ENCODE results near the gene PPARD. TPM values are rescaled to one million over a fixed set of nuclear protein-coding genes. Genes with fewer than 3 reads are reported as not detected.
"Not testable (repeated sequence)": the region's sequence is repeated elsewhere in the genome, so short reads cannot be mapped to it uniquely, and the experiment has no call there.

The PPARD gene
- total RNA-seq, 1 experiment from 2014 or later: 11.0 TPM

DNA sequence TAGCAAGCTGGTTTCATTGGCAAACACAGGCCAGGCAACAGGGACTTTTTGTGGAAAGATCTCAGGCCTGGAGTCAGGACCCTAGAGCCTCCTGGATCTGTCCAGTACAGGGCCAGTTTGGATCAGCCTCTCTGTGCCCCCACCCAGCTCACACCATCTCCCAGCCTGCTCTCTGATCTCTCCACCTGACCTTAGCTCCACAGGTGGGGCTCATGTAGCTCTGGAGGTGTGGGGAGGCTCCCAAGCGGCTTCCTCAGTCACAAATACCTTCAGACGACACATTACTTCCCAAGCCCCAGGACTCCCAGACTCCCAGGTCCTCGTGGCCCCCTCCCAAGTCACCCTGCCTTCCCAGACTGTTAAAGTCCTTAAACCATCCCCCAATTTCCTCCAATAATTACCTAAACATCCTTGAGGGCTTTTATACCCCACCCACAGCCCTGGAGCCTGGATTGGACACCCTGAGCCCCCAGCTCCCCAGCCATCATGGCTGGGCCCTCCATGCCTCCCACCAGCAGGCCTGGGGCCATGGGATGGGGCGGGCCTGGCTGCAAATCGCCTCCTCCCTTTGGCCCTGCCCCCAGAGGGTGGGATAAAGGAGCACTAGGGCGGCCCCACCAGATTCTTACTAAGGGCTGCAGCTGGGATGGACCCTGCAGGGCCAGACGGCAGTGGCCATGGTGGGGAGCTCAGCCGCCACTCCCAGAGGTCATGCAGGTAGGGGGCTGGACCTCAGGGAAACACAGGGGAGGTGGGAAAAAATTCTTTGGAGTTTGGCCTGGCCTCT is 93.9 kb downstream of the PPARD start:
- DNase-seq (ENCODE audit: low read depth): no peak

DNA sequence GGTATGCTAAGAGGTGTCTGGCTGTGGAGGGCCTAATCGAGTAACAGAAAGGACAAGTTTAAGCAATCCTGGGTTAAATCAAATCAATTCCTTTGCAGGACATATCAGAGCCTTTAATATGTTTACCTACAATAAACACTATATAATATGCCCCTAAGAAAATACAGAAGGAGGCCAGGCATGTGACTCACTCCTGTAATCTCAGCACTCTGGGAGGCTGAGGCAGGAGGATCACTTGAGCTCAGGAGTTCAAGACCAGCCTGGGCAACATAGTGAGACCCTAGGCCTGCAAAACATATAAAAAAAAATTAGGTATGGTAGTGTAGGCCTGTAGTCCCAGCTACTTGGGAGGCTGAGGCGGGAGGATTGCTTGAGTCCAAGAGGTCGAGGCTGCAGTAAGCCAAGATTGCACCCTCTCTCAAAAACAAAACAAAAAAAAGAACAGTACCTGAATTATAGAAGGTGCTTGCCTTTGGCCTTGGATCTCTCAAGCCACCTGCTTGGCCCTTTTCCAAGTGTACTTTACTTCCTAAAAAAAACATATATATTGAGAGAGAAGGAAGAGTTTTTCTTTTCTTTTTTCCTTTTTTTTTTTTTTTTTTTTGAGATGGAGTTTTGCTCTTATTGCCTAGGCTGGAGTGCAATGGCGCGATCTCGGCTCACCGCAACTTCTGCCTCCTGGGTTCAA is 96.2 kb downstream of the PPARD start:
- not testable (repeated sequence) for DNase-seq (ENCODE audit: low read depth)

DNA sequence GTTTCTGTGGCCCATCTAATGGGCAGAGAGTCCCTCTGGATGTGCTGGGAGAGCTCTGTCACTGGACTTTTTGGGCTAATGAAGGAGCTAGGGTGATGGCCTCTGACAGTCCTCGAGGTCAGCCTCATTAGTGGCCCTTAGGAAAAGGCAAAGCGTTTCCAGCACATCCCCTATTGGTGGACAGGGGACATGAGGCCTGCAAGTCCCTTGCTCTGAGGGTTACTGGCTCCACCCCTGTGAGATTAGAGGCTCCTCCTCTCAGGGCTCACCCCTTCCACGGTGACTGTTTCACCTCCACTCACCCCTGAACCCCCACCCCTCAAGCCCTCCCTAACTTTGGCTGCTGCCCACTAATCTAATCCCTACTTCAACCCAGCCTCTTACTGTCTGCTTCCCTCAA is 97.0 kb downstream of the PPARD start:
- no peak for DNase-seq (ENCODE audit: low read depth)

DNA sequence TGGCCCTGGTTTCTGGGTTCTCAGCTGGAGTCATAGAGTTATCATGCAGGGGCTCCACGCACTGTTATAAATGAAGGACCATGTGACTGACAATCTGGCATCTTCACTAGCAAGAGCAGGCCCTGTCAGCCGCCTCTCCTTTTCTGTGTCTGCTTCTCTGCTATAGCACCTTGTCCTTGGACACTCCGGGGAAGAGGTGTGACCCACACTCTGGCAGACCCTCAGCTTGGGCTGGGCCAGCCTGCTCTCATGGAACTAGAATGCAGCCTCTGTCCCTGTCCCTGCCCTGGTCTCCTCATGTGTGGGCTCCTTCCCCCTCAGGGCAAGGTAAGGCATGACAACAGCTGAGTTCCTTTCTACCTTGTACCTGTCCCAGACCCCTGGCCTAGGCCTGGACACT is 98.8 kb downstream of the PPARD start:
- DNase-seq (ENCODE audit: low read depth): no peak

DNA sequence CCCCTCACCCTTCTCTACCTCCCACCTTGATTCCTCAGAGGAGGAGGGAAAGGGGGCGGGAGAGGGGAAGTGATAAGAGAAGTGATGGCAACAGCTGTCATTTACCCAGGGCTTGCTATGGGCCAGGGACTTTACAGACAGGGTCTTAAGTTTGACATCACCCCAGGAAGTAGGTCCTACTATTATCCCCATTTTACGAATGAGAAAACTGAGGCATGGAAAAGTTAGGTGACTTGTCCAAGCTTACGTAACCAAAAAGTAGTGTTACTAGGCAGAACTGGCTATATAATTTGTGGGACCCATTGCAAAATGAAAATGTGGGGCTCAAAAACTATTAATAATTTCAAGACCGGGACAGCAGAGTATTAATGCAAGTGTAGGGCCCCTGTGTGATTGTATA is 99.3 kb downstream of the PPARD start:
- DNase-seq (ENCODE audit: low read depth): no peak

DNA sequence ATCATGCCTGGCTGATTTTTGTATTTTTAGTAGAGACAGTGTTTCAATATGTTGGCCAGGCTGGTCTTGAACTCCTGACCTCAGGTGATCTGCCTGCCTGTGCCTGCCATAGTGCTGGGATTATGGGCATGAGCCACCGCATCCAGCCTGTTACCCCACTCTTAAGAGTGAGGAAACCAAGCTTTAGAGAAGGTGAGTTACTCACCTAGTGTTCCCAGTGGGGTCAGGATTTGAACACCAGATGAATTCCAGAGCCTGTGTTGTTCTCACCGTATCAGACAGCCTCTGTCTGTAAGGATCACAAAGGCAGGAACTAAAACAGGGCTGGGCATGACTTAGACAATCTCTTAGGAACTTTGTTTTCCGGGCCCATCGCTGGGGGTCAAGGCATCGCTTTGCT is 100.3 kb downstream of the PPARD start:
- DNase-seq (ENCODE audit: low read depth): no peak

DNA sequence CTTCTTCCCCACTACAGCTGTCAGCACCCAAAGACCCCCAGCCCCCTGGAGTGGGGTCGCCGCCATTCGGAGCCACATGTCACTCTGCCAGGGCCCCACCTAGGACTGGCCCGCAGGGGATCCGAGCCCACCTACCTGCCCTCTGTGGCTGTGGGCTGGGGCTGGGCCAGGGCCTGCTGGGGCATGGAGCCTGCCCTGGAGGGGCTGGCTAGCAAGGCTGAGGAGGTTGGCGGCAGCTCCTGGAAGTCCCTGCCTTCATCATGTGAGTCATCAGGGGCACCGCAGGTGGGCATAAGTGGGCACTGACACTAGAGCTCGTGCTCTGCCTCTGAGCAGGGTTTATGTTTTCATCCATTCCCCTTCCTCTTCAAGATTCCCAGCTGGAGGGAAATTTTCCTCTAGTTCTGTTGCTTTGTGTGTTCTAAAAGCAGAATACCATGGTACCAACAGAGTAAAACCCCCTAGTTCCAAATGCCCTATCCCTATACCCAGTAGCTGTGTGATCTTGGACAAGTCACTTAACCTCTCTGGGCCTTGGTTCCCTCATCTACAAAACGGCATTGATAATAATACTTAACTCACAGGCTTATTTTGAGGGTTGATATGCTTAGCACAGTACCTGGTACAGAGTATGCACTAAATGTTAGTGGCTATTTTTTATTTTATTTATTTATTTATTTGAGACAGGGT is 101.1 kb downstream of the PPARD start:
- DNase-seq (ENCODE audit: low read depth): no peak

DNA sequence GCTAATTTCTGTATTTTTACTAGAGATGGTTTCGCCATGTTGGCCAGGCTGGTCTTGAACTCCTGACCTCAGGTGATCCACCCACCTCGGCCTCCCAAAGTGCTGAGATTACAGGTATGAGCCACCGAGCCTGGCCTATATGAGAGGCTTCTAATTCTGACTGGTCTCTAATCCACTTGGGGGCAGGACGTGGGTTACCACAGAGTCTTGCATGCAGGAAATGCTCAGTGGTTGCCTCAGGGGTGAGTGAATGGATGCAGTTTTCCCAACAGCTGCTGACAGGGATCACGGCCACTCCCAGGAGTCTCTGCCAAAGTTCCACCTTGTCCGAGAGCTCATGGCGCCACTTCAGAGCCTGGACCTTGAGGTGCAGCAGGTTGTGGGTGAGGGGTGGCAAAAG is 103.3 kb downstream of the PPARD start:
- DNase-seq (ENCODE audit: low read depth): peak; percentile 57

DNA sequence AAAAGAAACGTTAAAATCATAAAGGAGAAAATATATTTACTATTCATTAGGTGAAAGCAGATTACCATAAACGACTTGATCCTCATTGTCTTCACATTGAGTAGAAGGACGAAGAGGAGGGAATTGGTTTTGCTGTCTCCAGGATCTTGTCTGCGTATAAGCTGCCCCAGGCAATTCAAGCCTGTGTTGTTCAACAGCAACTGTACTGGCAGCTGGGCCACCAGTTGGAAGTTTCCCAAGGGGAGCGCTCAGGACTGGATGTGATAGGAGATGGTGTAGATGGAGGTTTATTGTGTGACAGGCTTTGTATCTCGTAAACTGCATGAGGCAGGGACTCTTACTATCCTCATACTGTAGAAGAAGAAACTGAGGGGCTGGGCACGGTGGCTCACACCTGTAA is 105.8 kb downstream of the PPARD start:
- no peak for DNase-seq (ENCODE audit: low read depth)

DNA sequence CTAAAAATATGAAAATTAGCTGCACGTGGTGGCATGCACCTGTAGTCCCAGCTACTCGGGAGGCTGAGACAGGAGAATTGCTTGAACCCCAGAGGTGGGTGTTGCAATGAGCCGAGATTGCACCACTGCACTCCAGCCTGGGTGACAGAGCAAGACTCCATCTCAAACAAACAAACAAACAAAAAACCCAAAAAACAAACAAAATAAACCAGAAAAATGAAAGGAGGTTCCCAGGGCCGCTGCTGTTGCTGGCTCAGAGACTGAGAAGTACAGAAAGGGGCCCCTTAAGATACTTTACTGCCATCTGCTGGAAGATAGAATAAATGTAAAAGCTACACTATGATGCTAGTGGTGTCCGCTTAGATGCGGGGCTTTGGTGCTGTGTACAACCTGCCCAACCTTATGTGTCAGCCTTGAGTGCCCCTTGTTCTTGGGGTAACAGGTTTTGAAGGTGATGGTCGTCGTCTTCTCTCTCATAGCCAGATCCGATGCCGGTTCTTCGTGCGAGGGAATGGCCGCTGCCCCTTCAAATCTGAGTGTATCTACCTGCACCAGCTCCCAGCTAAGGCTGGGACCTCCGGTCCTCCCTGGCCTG is 107.0 kb downstream of the PPARD start:
- peak; percentile 62 for DNase-seq (ENCODE audit: low read depth)

DNA sequence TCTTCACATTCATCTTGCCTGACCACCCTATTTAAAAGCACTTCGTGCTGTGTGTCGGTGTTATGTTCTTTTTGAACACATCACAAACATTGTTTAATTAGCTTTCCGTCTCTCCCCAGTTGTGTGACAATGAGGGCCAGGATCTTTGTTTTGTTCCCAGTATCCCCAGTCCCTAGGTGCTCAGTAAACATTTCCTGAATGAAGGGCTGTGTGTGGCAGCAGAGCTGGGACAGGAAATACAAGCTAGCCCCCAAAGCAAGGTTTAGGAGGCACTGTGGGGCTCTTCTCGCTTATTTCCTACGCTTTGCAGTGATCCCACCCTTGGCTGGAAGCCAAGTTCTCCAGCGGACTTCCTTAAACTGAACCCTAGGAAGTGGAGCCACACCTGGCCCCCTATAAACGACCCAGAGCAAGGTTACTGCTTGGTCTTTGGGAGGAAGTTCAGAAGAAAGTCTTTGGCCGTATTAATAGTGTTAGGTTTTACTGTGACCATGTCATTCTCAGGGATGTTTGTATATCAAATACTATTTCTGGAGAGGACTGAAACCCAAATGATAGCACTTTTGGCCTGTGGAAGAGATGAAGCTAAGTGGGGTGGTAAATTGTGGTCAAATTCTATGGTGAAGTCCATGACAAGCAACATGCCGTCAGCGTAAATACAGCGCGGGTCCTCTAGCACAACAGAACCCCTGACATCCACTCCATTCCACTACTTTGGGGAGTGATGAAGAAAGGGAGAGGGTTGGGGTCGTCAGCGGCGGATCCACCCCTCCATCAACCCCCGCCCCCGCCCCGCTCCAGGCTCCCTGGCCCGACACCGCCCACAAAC is 109.2 kb downstream of the PPARD start:
- no peak for DNase-seq (ENCODE audit: low read depth)

DNA sequence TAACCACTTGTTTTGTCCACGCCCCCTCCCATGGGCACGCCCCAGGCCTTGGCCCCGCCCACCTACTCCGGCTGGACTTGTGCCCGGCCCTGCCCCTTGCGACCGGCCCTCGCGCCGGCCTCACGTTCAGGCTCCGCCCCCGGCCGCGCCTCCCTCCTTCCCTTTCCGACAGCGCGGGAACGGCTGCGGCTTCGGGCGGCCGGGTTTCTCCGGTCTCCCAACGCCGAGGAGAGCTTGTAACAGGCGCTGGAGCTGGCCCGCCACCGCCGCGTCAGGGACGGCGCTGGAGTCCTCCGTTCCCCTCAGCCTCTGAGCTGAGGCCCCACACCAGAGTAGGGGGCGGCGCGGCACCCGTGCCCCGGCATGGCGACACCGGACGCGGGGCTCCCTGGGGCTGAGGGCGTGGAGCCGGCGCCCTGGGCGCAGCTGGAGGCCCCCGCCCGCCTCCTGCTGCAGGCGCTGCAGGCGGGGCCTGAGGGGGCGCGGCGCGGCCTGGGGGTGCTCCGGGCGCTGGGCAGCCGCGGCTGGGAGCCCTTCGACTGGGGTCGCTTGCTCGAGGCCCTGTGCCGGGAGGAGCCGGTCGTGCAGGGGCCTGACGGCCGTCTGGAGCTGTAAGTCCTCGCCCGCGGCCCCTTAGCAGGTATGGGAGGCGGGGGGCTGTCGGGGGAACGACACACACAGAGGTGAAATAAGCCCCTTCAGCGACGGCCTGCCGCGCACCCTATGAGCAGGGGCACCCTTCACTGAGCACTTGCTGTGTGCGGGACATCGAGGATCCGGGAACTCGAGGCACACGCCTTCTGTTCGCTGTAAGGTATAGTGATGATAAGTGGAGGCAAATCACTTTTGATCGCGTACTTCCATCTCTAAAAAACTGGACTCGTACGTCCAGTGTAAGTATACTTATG is 110.1 kb downstream of the PPARD start, which contains the start of gene FANCE:
Gene FANCE (plus strand): TSS at position 156 of the 908 bp plus-strand sequence. CDS start 208 bp downstream, at position 364.
- DNase-seq (ENCODE audit: low read depth): peak; percentile 84

DNA sequence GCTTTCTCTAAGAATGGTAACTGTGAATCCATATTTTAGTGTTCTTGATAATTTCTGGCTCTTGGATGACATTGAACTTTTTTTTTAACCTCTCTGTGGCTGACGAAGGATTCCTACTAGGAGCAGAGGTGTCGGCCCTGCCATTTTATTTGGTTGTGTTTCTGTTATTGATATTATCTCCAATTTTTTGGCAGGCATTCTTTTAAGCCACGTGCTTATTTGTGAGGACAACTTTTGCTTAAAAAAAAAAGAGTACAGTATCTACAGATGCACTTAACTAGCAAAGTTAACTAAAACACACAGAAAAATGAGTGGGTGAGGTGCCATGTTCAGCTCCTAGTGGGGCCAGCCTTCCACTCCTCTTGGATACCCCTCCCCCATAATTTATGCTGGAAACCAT is 110.9 kb downstream of the PPARD start:
- DNase-seq (ENCODE audit: low read depth): no peak

DNA sequence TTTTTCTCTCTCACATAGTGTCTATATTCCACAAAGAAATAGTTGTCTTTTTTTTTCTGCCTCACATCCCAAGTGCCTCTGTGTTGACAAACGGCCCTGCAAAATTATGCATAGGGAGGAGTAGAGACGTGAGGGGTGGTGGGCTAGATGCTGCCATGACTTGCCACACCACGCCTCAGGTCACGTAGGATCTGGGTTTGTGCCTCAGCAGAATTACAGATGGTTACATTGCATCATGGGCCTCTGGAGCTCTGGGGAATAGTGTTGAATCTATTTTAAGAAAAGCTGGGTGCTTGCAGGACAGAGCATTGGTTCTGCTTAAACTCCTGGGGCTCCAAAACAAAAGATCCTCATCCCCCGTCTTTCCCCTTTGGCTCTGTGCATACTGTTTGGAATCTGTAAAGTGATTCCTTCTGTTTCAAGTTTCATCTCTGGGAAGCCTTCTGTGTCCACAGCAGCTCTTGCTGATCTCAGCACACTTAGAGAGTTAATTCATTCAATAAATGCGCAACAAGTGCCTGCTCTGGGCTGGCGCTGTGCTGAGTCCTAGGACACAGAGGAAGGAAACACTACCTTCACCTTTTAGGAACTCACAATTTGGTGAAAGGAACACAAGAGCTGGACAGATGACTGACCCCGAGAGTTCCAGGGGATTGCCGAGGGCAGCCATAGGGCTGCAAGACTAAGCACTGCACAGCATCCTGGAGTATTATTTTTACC is 112.2 kb downstream of the PPARD start:
- no peak for DNase-seq (ENCODE audit: low read depth)

DNA sequence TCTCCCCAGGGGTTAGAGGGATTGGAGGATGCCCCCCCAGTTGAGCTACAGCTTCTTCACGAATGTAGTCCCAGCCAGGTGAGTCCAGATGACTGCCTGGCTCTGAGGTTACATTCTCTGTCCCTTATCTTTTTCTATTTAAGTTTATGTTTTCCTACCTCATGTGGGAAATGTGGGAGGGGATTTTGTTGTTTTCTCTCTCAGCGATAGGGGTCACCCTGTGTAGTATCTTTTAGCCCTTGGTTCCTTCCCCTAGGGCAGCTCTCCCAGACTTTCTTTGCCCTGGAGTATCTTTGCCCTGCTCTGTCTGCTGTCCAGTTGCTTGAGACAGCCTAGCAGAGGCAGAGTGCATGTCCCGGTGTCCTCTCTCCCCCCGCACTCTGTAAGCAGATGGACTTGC is 115.5 kb downstream of the PPARD start:
- no peak for DNase-seq (ENCODE audit: low read depth)

DNA sequence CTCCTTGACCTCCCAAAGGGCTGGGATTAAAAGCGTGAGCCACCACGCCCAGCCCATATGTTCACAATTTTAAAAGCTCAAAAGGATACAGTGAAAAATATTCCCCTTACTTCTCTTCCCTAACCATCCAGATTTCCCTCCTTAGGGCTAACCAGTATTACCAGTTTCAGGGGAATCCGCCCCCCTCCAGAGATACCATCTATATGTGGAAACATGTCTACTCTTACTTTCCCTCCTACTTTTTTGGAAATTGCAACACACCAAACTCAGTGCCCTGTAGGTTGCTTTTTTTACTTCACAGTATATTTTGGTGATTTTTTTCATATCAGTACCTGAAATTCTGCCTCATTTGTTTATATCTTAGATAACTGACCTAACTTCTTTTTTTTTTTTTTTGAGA is 118.9 kb downstream of the PPARD start:
- no peak for DNase-seq (ENCODE audit: low read depth)

DNA sequence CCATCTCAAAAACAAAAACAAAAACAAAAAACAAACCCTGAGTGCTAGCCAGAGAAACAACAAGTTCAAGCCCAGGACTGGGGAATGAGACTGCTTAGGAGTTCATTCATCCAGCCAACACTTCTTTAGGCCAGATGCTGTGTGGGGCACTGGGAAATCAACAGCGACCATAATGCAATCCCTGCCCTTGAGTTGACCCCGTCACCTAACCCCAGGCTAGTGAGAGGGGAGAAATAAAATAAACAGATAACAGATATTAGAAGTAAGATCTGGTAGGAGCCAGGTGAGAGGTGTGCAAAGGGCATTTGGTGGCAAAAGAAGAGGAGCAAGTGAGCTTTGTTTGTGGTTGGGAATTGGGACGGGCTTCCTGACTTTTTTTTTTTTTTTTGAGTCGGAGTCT is 120.9 kb downstream of the PPARD start:
- DNase-seq (ENCODE audit: low read depth): no peak

DNA sequence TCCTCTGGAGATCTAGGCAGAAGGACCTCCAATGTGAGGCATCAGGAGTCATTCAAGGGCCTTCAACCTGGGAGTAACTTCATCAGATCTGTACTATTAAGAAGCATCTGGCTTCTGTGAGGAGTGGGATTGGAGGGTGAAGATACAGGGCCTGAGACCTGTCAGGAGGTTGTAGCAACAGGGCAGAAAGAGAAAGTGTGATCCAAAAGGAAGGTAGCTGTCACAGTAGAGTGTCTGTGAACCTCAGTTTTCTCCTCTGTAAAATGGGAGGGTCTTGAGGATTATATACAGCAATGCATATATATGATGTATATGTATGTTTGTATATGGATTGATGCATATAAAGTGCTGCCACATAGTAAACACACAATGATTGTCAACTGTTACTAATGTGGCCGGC is 123.3 kb downstream of the PPARD start:
- DNase-seq (ENCODE audit: low read depth): no peak

DNA sequence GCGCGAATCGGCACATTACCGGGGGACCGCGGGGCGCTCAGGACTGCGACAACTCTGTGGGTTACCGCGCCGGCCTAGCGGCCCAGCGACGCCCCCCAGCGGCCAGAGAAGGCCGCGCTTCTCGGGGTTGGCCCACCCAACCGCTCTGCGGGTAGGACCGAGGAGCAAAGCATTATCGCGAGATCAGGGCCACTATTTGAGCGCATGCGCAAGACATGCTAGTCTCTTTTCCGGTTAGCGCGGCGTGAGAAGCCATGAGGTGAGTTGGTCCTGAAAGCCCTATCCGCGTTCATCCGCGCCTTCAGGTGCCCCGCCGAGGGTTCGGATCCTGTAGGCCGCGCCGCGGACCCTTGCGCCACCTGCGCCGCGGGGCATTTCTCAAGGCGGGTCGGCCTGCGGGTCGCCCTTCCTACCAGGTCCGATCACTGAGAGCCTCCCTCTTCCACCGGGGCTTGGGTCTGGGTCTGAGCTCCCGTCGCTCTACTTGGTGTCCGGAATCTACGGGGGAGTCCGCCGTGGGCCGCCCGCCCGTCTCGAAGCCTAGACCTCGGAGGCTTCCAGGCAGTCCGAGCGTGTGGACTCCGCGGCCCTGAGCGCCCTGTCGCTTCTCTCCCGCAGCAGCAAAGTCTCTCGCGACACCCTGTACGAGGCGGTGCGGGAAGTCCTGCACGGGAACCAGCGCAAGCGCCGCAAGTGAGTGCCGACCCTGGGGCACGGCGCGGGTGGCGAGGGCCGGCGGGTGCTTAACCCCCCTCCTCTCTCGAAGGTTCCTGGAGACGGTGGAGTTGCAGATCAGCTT is 126.0 kb downstream of the PPARD start, which contains the start of gene RPL10A:
Gene RPL10A (plus strand): TSS at position 221 of the 799 bp plus-strand sequence. CDS start 34 bp downstream, at position 255.
- DNase-seq (ENCODE audit: low read depth): peak; percentile 96

Measured in LHCN-M2 (cell line).